Fibroblast of gingiva (primary cell): ENCODE measurements around the gene ANTXRL.
"Not testable (repeated sequence)": the region's sequence is repeated elsewhere in the genome, so short reads cannot be mapped to it uniquely, and the experiment has no call there.

Experiments used
- DNase-seq: peaks from one replicate; pipeline ENCODE4 v3.0.0-alpha.2; 2011; ENCODE audit warnings: low read depth

The ANTXRL gene

GRCh38 chr10:46286991-46287693 is at the start of gene ANTXRL:
ANTXRL (plus strand) TSS chr10:46286997; CDS start chr10:46287263, 266 bp downstream.
- no peak for DNase-seq

- DNase-seq: no peak
Measured at GRCh38 chr10:46237815-46238510, 48.8 kb upstream of the ANTXRL start.

GRCh38 chr10:46239247-46239646 is 47.5 kb upstream of the ANTXRL start:
- no peak for DNase-seq

- no peak for DNase-seq
Measured at GRCh38 chr10:46239993-46240683, 46.7 kb upstream of the ANTXRL start.

- DNase-seq: no peak
Measured at GRCh38 chr10:46240684-46241565, 45.9 kb upstream of the ANTXRL start.

- no peak for DNase-seq
Measured at GRCh38 chr10:46245381-46245900, 41.4 kb upstream of the ANTXRL start.

- not testable (repeated sequence) for DNase-seq
Measured at GRCh38 chr10:46246400-46247180, 40.2 kb upstream of the ANTXRL start.

- no peak for DNase-seq
Measured at GRCh38 chr10:46247181-46247475, 39.7 kb upstream of the ANTXRL start.

- no peak for DNase-seq
Measured at GRCh38 chr10:46247808-46248569, 38.8 kb upstream of the ANTXRL start.

- DNase-seq: no peak
Measured at GRCh38 chr10:46248651-46249146, 38.1 kb upstream of the ANTXRL start.

GRCh38 chr10:46249617-46250344 is 37.0 kb upstream of the ANTXRL start:
- not testable (repeated sequence) for DNase-seq

GRCh38 chr10:46250481-46250880 is 36.3 kb upstream of the ANTXRL start:
- DNase-seq: no peak

GRCh38 chr10:46250898-46251856 is 35.6 kb upstream of the ANTXRL start:
- no peak for DNase-seq

GRCh38 chr10:46251857-46252847 is 34.6 kb upstream of the ANTXRL start:
- DNase-seq: no peak

- DNase-seq: no peak
Measured at GRCh38 chr10:46253076-46254006, 33.5 kb upstream of the ANTXRL start.

- DNase-seq: no peak
Measured at GRCh38 chr10:46254007-46254383, 32.8 kb upstream of the ANTXRL start.
